MCF 10A (cell line): ENCODE data around the gene CNP. TPM values are rescaled to one million over a fixed set of nuclear protein-coding genes. Genes with fewer than 3 reads are reported as not detected.

ENCODE experiments used
- BruUV-seq: library from RNA; stranded (reverse); fragments of 400-500 nt; replicated peaks from 2 replicates; lab custom pipeline; 2021; lab: Mats Ljungman, UMichigan
- CTCF ChIA-PET: fragments of 300-600 bp; sonication (Branson Sonifier 250); formaldehyde crosslinking; extraction: SDS; loops from one replicate; lab custom pipeline; 2021; ENCODE audit warnings: antibody characterized with exemption, inconsistent platforms; lab: Yijun Ruan, JAX
- POLR2A ChIA-PET: fragments of 300-600, 350-650 bp; sonication (Branson Sonifier 250); formaldehyde crosslinking; extraction: SDS; loops from one replicate; lab custom pipeline; 2020; ENCODE audit warnings: antibody characterized with exemption, inconsistent platforms; lab: Yijun Ruan, JAX
- DNase-seq: peaks from one replicate; pipeline ENCODE4 v3.0.0-alpha.2; 2018; ENCODE audit not compliant: unreplicated experiment
- H3K27ac Mint-ChIP-seq: one replicate; pipeline ENCODE4 v1.8.0; 2022; ENCODE audit warnings: mild to moderate bottlenecking, low read depth, mixed read lengths; ENCODE audit not compliant: unreplicated experiment
- H3K27me3 Mint-ChIP-seq: one replicate; pipeline ENCODE4 v1.8.0; 2022; ENCODE audit warnings: mixed read lengths; ENCODE audit not compliant: insufficient read depth, unreplicated experiment
- H3K36me3 Mint-ChIP-seq: one replicate; pipeline ENCODE4 v1.8.0; 2022; ENCODE audit warnings: mild to moderate bottlenecking, moderate library complexity, mixed read lengths; ENCODE audit not compliant: insufficient read depth, unreplicated experiment
- H3K4me1 Mint-ChIP-seq: one replicate; pipeline ENCODE4 v1.8.0; 2022; ENCODE audit warnings: mixed read lengths; ENCODE audit not compliant: insufficient read depth, unreplicated experiment
- H3K4me3 Mint-ChIP-seq: one replicate; pipeline ENCODE4 v1.8.0; 2022; ENCODE audit warnings: mild to moderate bottlenecking, moderate library complexity, mixed read lengths; ENCODE audit not compliant: unreplicated experiment
- H3K9me3 Mint-ChIP-seq: one replicate; pipeline ENCODE4 v1.8.0; 2022; ENCODE audit warnings: mixed read lengths; ENCODE audit not compliant: unreplicated experiment
- CTCF ChIP-seq: fragments of 200-600 bp; IDR thresholded peaks from one replicate; pipeline ENCODE4 v1.8.0; 2022; ENCODE audit warnings: antibody characterized with exemption, mild to moderate bottlenecking; ENCODE audit not compliant: unreplicated experiment
- intact Hi-C: fragments of 100-400 bp; cut with micrococcal nuclease; formaldehyde crosslinking; loops from 2 replicates; pipeline ENCODE4 v1.14.1; 2022
- total RNA-seq: library from RNA; stranded (reverse); gene quantifications from 2 replicates; pipeline ENCODE4 v1.2.3, GENCODE V29; 2022

The CNP gene
- total RNA-seq, 1 experiment from 2014 or later: 46.2 TPM

GRCh38 chr17:41976142-41976768 lies 9.7 kb downstream of the CNP start:
- TF ChIP-seq CTCF: no peak
- H3K36me3 Mint-ChIP-seq: peaks cover 97% of the 10 kb centered on the region
- no peaks in the 10 kb centered on the region for H3K27me3 Mint-ChIP-seq
- no peak for DNase-seq
- no TSS peak for BruUV-seq
- ChIA-PET CTCF (interaction anchor here (0.6 to 1.4 kb wide), 2 partner anchors 13 to 35 kb away, joined by 3 read pairs; no protein-coding TSS in a partner anchor), POLR2A (interaction anchor here (1.1 to 4.0 kb wide), 4 partner anchors 8 to 41 kb away, joined by 3 to 22 read pairs (median 7); partner anchors contain the start of genes CNP and DNAJC7)
- H3K4me1 Mint-ChIP-seq: no peaks in the 10 kb centered on the region
- no peak overlapping the region for H3K4me3 Mint-ChIP-seq
- intact Hi-C loops: no loop called here
- H3K9me3 Mint-ChIP-seq: no peaks in the 10 kb centered on the region
- H3K27ac Mint-ChIP-seq: no peak overlapping the region

- Mint-ChIP-seq H3K36me3 (peaks cover 97% of the 10 kb centered on the region), H3K27me3 (no peaks in the 10 kb centered on the region), H3K4me3 (no peak overlapping the region), H3K9me3 (no peaks in the 10 kb centered on the region), H3K4me1 (no peaks in the 10 kb centered on the region), H3K27ac (no peak overlapping the region)
- no peak for TF ChIP-seq CTCF
- ChIA-PET CTCF (interaction anchor here (0.7 to 2.9 kb wide), 3 partner anchors 15 to 22 kb away, joined by 3 to 11 read pairs (median 3); no protein-coding TSS in a partner anchor), POLR2A (interaction anchor here (0.6 to 4.0 kb wide), 2 partner anchors 11 to 22 kb away, joined by 3 to 22 read pairs; partner anchors contain the start of gene CNP)
- intact Hi-C loops: no loop called here
- no peak for DNase-seq
- no TSS peak for BruUV-seq
These were observed 11.4 kb downstream of the CNP start for GRCh38 chr17:41977991-41978390.

GRCh38 chr17:41982026-41982760 lies 15.6 kb downstream of the CNP start:
- CTCF ChIA-PET: interaction anchor here (0.8 kb wide), 1 partner anchor 65 kb away, joined by 3 read pairs; no protein-coding TSS in a partner anchor
- TF ChIP-seq CTCF: no peak
- H3K27me3 Mint-ChIP-seq: no peaks in the 10 kb centered on the region
- H3K4me1 Mint-ChIP-seq: no peaks in the 10 kb centered on the region
- intact Hi-C loops: no loop called here
- H3K27ac Mint-ChIP-seq: no peak overlapping the region
- POLR2A ChIA-PET: interaction anchor here (0.8 to 1.3 kb wide), 2 partner anchors 8 to 13 kb away, joined by 4 to 7 read pairs; no protein-coding TSS in a partner anchor
- DNase-seq: no peak
- H3K4me3 Mint-ChIP-seq: no peak overlapping the region
- no peaks in the 10 kb centered on the region for H3K9me3 Mint-ChIP-seq
- H3K36me3 Mint-ChIP-seq: peaks cover 99% of the 10 kb centered on the region
- BruUV-seq: no TSS peak

GRCh38 chr17:41984454-41984853 lies 17.9 kb downstream of the CNP start:
- POLR2A ChIA-PET: interaction anchor here (1.0 to 1.6 kb wide), 5 partner anchors 8 to 18 kb away, joined by 3 to 8 read pairs (median 4); partner anchors contain the start of gene CNP
- DNase-seq: no peak
- no peak for TF ChIP-seq CTCF
- peaks cover 100% of the 10 kb centered on the region for H3K36me3 Mint-ChIP-seq
- H3K4me1 Mint-ChIP-seq: no peaks in the 10 kb centered on the region
- CTCF ChIA-PET: no interaction called here
- H3K27me3 Mint-ChIP-seq: no peaks in the 10 kb centered on the region
- intact Hi-C loops: no loop called here
- H3K9me3 Mint-ChIP-seq: no peaks in the 10 kb centered on the region
- H3K27ac Mint-ChIP-seq: no peak overlapping the region
- no peak overlapping the region for H3K4me3 Mint-ChIP-seq
- no TSS peak for BruUV-seq
